Measurements from ENCODE around the gene VGLL4.
"Not testable (repeated sequence)": the region's sequence is repeated elsewhere in the genome, so short reads cannot be mapped to it uniquely, and the experiment has no call there.

The VGLL4 gene

DNA sequence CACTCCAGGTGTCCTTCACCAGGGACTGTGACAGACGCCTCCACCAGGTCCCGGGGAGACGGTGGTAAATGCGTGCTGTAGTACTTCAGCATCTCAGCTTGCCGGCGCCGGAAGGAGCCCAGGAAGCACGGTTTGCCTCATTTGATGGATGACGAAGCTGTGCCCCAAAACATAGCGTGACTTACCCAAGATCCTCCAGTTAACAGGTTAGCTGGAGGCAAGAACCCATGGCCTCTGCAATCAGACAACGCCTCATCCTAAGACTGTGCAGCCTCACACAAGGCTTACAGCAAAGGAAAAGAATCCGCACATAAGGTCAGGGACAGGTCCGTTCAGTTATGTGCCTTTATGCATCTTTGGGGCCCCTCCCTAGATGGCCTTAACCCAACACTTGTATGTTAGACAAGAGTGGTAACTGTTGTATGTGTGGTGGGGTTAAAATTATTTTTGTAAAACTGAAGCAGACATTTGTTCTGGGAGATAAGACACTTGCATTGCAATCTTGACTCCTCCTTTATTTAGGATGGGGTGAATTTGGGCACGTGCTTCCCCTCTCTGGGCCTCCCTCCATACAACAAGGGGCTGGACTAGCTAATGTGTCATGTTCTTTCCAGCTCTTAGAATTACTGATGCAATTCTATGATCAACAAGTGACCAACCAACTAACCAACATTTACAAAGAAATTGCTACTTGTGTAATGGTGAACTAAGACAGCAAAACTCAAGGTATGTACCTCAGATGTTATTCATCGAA lies 39.4 kb downstream of the VGLL4 start:
- no peak for DNase-seq

DNA sequence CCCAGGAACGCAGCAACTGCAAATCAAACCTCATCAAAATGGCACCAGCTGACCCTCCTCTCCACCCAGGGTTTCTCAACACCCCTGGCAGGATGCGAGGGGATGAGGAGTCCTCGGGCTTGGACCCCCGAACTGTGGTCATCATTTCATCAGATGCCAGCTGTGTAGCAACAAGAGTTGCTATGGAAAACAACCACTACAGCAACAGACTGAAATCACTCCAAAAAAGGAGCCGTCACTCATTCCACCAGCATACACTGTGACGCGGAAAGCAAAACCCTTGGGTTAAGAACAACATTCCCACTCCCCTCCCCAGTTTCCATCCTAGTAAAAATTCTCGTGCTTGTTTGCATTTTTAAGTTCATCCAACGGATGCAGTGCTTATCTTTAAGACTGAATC lies 40.1 kb downstream of the VGLL4 start:
- no peak for DNase-seq

DNA sequence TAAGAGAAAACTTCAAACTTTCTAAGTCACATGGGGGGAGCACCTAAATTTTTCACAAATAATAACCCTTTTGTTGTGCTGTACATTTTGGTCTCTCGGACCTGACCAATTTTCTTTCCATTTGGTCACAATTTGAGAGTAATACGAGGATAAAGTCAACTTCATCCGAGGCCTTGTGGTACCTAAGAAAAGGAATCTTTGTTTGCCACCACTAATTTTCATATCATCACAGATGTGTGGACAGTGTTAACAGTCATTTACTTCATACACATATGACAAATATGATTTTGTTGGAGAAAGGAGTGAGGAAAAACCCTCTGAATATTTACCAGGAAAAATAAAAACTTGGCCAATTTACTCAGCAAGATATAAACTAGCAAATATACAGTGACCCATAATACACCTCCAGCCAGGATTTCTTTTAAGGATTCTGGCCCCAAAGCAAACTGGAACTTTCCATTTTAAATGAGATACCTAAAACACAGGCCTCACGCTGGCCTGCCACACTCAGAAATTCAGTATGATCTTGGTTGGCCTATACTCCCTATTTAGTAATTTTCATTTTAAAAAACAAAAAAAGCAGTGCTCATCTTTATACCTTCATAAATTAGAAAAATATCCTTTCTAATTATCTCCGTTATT lies 40.7 kb downstream of the VGLL4 start:
- no peak for DNase-seq

DNA sequence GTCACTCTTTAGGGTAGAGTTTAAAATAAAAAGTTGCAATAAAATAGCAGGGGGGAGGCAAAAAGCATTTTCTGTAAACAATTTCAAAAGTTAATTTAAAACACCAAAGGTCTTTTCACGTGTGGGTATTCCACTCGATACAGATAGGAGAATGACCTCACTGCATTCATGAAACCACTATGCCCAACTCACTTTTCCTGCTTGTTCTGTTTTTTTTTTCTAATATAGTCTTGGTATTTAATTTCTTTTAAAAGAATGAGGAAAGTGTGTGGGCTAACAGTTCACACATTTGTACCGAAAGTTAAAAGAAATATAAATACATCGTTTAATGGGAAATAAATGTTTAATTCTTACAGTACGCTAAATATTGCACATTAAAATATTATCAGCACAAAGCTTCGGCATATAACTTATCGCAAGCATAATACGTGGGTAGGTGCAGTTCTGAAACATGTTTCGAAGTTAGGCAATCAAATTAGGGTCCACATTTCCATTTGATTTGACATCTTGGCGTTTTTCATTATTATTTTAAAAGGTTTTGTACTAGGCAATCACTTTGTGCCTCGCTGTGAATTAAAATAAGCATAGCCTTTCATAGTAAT lies 41.4 kb downstream of the VGLL4 start:
- no peak for DNase-seq

DNA sequence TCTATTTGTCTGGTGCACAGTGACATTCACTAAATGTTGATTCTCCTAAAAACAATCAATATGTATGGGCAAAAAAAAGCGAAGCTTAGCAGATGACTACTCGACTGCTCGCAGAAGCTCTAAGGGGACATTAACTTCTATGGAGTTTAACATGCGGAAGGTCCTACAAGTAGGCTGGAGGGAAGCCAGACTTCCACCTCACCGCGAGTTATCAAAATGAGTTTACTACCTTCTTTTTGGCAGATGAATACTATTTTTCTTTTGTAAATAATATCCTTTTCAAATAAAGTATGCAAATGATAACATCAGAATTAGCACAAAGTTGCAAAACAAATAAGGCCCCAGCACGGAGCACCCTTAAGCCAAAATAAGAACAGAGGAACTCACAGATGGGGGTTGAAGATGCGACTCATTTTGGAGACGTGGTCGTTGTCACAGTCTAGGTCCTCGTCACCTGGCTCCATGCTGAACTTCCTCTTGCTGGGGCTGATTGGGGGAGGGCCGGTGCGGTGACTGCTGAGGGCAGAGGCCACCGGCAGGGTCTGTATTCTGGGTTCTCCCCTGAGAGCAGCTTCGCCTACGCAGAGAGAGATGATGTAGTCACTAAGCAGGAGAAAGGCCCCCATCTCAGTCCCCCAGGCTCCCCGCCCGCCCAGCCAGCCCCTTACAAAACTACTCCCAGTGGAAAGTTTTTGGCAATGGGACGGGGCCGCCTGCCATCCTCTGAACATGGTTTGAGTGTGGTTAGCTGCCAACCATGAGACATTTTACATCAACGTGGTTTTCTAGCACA lies 42.1 kb downstream of the VGLL4 start:
- peak; percentile 75 for DNase-seq

DNA sequence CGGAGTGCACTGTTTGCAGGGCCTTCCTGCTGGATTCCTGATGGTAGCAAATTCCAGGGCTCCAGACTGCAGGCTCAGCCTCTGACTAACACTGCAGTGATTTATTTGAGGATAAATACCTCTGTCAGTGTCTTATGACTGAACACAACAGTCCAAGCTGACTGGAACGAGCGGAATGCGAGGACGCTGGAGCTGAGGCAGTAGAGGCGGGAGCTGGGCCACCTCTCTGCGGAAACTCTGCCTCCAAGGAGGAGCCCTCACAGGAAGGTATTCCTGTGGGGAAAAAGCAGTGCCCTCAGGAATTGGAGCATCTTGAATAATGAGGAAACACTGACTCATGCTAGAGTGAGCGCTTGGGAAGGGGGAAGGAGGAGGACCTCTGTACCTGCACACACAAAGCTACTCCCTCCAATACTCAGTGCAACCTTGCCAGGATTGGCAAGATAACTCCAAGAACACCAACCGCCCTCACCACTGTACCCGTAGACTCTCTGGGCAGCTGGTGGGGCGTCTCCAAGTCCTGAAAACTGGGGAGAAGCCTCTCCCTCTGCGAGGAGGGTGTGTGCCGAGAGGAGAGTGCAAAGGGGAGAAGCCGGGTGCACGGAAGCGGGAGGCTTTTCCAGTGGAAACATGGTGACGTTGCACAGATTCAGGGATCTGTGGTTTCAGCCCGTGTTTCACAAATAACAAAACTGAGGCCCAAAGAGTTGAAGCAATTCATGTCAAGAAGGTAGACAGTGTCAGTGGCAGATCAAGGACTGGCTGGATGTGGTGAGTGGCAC lies 43.0 kb downstream of the VGLL4 start:
- DNase-seq: peak; percentile 100

DNA sequence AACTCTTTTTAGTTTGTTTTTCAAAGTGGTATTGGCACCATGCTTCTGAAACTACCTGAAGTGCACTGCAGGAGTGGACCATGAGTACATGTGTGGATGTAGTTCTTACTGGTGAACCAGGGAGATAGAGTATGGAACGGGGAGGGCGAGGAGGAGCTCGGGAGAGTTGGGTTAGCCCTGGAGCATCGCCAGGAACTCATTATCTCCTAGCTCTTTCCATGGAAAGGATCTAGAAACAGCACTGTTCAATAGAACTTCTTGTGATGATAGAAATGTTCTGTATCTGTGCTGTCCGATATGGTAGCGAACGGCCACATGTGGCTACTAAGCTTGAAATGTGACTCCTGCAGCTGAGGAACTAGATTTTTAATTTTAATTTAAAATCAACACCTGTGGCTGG lies 47.3 kb downstream of the VGLL4 start:
- DNase-seq: no peak

DNA sequence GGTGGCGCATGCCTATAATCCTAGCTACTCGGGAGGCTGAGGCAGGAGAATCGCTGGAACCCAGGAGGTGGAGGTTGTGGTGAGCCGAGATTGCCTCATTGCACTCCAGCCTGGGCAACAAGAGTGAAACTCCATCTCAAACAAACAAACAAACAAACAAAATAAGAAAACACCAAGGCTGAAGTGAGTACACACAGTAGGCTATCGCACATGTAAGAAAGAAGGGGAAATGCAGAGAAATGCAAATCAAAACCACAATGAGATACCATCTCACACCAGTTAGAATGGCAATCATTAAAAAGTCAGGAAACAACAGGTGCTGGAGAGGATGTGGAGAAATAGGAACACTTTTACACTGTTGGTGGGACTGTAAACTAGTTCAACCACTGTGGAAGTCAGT lies 48.7 kb downstream of the VGLL4 start:
- not testable (repeated sequence) for DNase-seq

DNA sequence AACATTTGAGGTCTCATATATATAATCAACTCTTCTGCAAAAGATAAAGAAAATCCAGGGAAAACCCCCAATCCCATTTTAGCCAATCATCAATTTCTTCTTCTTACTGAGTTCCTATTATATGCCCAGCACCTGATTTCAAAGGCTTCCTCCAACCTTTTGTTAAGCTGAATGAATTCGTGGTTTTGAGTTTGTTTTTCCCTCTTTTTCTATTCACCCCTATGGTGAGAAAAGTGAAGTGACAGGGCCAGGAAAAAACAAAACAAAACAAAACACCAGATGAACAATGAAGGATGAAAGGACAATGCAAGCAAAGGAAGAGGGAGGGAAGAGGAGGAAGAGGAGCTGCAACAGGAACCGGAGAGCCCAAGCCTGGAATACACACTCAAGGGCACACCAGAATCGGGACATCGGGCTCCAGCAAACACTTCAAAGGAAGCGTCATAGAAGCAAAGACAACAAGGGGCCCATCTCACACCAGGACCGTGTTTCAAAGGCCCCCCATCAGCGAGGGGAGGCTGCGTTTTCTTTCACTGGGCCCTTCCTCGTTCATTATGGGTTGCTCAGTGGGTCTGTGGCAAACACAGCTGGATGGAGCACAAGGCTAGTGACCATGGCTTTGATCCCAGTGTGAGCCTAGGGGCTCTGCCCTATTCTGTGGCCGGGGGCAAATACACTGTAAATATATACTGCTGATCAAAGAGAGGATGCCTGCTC lies 50.2 kb downstream of the VGLL4 start:
- no peak for DNase-seq

DNA sequence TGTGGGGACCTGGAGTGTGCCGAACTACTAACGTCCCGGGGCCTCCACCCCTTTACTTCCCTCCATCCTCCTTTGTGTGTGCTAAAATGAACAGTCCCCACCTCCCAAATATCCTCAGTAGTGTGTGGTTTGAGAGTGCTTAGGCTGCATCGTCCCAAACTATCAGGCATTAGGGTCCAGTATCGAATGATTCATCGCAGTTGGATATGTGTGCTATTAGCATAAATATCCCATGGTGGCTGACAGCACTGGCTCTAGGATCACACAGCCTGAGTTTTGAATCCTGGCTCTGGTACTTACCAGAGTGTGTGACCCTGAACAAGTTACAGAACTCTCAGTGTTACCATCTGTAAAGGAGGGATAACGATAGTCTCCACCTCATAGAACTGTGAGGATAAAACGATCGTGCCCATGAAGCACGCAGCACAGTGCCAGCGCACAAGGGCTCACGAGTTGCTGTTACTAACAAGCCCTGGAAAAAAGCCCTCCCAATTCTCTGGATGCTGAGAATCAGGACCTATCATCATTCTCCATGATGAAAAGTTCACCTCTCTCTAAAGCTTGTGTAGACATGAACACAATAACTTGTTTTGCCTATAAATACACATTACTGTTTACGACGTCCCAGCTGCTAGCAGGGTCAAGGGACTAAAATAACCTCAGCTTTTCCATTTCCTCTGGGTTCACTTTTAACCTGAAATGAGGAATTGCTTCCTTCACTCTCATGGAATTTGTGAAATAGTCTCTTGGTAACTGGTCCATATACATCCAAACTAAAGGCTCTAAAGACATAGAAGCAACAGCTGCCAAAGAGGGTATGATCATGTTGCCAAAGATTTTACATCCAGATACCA lies 51.0 kb downstream of the VGLL4 start:
- no peak for DNase-seq

DNA sequence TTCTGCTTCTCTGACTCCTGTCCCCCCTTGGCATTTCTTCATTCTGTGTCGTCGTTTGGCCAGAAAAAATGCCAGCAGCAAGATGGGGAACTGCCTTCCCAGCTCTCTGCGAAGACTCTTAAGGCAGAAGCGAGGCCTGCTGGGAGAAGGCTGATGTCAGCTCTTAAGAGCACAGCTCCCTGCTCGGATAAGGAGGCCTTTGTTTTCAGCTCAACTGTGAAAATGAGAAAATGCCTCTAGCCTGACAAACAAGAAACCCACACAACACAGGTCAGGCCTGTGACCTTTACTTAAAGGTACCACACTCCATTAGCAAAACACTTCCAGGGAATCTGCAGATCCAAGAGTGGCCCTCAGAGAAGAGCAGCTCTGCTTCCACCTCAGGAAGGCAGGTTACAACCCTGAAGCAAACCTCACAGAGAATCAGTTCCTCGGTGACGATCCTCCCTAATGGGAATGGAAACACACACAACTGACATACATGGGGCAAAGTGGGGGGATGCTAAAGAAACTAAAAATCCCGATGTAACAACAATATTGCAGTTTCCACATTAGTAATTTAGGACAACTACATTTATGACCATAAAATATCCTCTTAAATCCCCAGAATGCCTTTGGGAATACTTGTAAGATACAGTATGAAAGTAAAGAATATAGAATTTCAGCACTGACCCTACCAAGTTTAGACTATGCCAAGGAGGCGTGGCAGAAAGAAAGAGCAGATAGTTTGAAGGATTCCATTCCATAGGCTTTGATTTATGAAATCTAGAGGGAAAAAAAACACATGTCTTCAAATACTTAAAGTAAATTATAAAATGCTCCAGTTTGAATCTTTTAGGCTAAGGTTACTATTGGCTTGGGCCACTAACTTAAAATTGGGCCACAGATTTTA lies 52.1 kb downstream of the VGLL4 start:
- peak; percentile 98 for DNase-seq

DNA sequence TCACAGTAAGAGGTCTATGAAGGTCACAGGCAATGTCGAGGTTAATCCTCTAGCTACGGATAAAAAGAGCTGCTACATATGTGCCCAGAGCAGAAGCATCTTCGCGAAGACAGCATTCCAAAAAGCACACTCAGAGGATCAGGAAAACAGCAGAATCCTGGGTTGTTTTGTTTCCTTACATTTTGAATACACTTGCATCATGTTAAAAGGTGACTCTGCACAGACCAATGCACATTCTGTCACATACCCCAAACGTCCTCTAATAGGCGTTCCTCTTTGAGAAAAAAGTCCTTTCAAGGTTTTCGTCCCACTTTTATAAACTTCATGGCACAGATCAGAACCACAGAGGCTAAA lies 52.7 kb downstream of the VGLL4 start:
- no peak for DNase-seq

DNA sequence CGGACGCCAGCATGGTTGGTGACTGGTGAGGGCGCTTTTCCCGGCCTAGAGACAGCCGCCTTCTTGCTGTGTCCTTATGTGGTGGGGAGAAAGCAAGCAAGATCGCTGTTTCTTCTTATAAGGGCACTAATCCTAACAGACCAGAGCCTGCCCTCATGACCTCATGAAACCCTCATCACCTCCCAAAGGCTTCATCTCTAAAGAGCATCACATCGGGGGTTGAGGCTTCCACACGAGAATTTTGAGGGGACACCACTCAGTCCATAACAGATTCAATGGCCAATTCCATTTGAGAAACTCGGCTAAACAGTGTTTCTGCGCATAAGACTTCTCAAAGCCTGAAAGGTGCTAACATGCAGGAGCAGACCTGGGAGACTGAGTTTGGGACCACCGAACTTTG lies 54.0 kb downstream of the VGLL4 start:
- DNase-seq: no peak

DNA sequence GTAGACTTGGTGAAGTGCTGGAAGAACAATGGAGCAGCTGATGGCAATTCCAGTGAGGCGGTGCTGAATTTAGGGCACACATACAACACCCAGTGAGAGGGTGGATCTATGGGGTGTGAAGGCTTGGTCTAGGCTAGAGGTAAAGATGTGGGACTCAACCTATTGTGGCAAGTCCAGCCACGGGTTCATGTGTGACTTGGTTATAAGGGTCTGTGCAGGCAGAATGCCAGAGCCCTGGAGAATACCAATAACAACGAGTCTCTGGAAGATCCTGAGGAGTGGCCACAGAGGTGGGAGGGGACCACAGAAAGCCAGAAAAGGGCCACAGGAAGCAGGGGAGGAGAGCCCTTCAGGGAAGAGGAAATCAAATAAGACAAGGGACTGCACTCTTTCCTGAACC lies 55.0 kb downstream of the VGLL4 start:
- DNase-seq: no peak

DNA sequence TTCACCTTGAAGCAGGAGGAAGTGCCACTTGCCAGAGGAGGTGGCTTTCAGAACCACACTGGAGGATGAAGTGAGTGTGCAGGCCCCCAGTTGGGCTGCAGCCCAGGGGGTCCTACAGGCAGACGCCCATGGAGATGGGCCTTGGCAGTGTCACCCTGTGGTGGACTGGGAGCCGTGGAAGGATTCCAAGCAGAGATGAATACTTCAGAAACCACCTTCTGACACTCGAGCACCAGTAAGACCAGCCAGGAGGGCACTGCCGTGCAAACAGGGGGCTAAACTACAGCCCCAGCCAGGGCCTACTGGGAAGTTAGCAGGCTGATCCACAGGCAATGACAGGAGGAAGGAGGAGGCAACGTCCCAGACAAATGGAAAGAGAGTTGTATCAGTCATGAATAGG lies 55.4 kb downstream of the VGLL4 start:
- no peak for DNase-seq

DNA sequence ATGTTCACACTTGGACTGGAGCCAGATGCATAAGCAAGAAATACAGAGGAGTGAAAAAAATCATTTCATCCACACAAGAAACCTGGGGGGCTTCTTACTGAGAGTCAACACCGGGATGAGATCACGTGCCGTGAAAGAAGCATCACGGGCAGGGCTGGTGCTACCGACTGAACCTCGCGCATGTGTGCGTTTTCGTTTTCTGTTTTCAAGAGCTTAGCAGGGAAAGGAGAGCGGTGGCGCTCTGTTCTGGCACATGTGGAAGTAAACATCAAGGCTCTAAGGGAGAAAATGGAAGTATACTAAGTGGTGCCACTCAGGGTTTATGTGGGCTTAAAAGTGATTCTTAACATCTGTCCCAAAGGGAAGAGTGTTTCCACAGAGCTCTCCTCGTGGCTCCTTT lies 55.9 kb downstream of the VGLL4 start:
- DNase-seq: no peak

DNA sequence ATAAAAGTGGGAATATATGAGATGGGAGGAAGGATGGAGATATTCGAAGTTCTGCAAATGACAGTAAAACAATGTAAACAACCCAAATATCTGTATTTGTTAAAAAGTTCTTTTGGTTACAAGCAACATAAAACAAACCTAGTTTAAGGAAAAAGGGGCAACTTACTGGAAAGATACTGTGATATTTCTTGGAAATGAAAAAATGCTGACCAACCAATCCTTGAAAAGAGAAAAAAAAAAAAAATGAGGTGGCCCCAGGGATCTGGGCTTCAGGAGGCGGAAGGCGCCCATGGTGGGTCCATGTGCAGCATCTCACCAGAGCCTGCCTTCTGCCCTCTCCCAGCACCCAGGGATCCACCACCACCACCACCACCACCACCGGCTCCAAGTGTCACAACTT lies 59.1 kb downstream of the VGLL4 start:
- no peak for DNase-seq

DNA sequence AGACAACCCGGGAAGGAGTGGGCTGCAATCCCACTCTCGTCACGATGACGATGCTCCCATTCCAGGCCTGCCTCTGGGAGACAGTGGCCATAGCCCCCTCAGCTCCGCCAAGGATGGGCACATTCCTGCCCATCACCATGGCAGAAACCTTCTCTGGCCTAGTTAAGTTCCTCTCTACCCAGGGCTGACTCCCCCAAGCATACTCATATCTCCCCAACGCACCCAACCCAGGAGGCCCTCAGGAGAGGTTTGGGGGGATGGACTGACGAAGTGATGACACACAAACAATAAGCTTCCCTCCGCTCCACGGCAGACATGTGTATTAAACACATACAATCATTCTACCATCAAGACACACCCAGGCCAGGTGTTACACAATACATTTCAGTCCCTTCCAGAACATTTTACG lies 60.1 kb downstream of the VGLL4 start:
- DNase-seq: peak; percentile 50

DNA sequence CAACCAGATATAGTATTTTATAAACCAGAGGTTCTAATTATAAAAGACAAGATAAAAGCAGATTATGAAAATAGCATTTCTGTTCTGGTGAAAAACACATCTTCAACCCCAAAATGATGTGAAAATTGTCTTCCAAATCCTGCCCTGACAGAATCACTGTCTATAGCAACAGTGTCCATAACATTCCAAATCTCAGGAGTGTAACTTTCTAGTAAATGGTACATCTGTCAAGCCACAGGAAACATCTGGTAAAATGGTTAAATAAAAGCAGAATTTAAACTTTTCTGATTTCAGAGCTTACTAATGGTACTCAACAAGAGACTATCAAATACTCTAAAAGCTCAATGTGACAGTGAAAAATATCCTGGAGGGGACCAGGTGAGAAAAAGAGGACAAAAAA lies 60.5 kb downstream of the VGLL4 start:
- DNase-seq: no peak

Measured in islet precursor cell (in vitro differentiated cells).